SU-DHL-6 (cell line): ENCODE measurements around the gene CMKLR1.

ENCODE experiments used
- CTCF ChIP-seq: fragments of 200-600 bp; sonication (generic); IDR thresholded peaks from one replicate; pipeline ENCODE4 v1.5.1; 2017; ENCODE audit warnings: antibody characterized with exemption, mild to moderate bottlenecking, low read length, moderate library complexity; ENCODE audit not compliant: insufficient read depth, poor library complexity, severe bottlenecking
- EZH2phosphoT487 ChIP-seq: fragments of 200-600 bp; sonication (generic), shearing (Covaris generic); conservative IDR thresholded peaks from 2 replicates; pipeline ENCODE4 v1.6.1; 2018; ENCODE audit warnings: mild to moderate bottlenecking, antibody characterized with exemption, low read length, moderate library complexity, mixed read lengths

GRCh38 chr12:108358580-108358965 is 19.5 kb upstream of the CMKLR1 start:
- no peak for TF ChIP-seq CTCF
- TF ChIP-seq EZH2phosphoT487 = no peak
